PC-9 (cell line): ENCODE data around the gene NEUROG2. TPM values are rescaled to one million over a fixed set of nuclear protein-coding genes. Genes with fewer than 3 reads are reported as not detected.
A peak's percentile ranks its signal among the peaks of the same experiment; 100 is the strongest.

Experiments
- BruUV-seq: library from RNA; stranded (reverse); fragments of 400-500 nt; replicated peaks from 2 replicates; lab custom pipeline; 2021; lab: Mats Ljungman, UMichigan
- CTCF ChIA-PET: fragments of 300-600 bp; sonication (Branson Sonifier 250); formaldehyde crosslinking; loops from one replicate; lab custom pipeline; 2022; ENCODE audit warnings: antibody characterized with exemption; lab: Charles Lee
- POLR2A ChIA-PET: fragments of 300-600 bp; sonication (Branson Sonifier 250); formaldehyde crosslinking; loops from one replicate; lab custom pipeline; 2022; ENCODE audit warnings: antibody characterized with exemption; ENCODE audit not compliant: unreplicated experiment; lab: Charles Lee
- DNase-seq, 2 experiments: peaks; one replicate each; pipeline versions ENCODE4 v3.0.0 to v3.0.0-alpha.2; 2015 to 2022; ENCODE audit warnings: mixed read lengths in 1 of 2
- H2AFZ ChIP-seq: fragments of 200-600 bp; sonication (generic); 2 replicates; pipeline ENCODE4 v1.8.1; 2017; ENCODE audit warnings: antibody characterized with exemption
- H3F3A ChIP-seq: fragments of 200-600 bp; sonication (generic); 2 replicates; pipeline ENCODE4 v1.8.1; 2017; ENCODE audit warnings: antibody characterized with exemption, mild to moderate bottlenecking, low read depth; ENCODE audit not compliant: insufficient read depth
- H3K27ac ChIP-seq: fragments of 200-600 bp; sonication (generic); 2 replicates; pipeline ENCODE4 v1.6.1; 2016; ENCODE audit warnings: mixed run types
- H3K27me3 ChIP-seq: fragments of 200-600 bp; sonication (generic); 2 replicates; pipeline ENCODE4 v1.6.1; 2016; ENCODE audit warnings: low read depth, mixed run types; ENCODE audit not compliant: insufficient read depth
- H3K36me3 ChIP-seq: fragments of 200-600 bp; sonication (generic); 2 replicates; pipeline ENCODE4 v1.6.1; 2016; ENCODE audit warnings: low read depth, mixed run types
- H3K4me1 ChIP-seq: fragments of 200-600 bp; sonication (generic); replicated peaks from 2 replicates; pipeline ENCODE4 v1.6.1; 2016; ENCODE audit warnings: mixed run types; ENCODE audit not compliant: insufficient read depth
- H3K4me2 ChIP-seq: fragments of 200-600 bp; sonication (generic); 2 replicates; pipeline ENCODE4 v1.6.1; 2017; ENCODE audit warnings: mixed run types
- H3K4me3 ChIP-seq: fragments of 200-600 bp; sonication (generic); 2 replicates; pipeline ENCODE4 v1.6.1; 2016; ENCODE audit warnings: mixed run types
- H3K79me2 ChIP-seq: fragments of 200-600 bp; sonication (generic); 2 replicates; pipeline ENCODE4 v1.6.1; 2017; ENCODE audit warnings: low read depth, mixed run types
- H3K9me2 ChIP-seq: fragments of 200-600 bp; sonication (generic); 2 replicates; pipeline ENCODE4 v1.8.1; 2017; ENCODE audit warnings: mild to moderate bottlenecking; ENCODE audit not compliant: insufficient read depth
- H3K9me3 ChIP-seq: fragments of 200-600 bp; sonication (generic); 2 replicates; pipeline ENCODE4 v1.8.1; 2016; ENCODE audit warnings: low read depth; ENCODE audit not compliant: insufficient read depth
- H4K20me1 ChIP-seq: fragments of 200-600 bp; sonication (generic); 2 replicates; pipeline ENCODE4 v1.8.1; 2017; ENCODE audit not compliant: insufficient read depth
- EZH2 ChIP-seq: fragments of 200-600 bp; sonication (generic); IDR thresholded peaks from 2 replicates; pipeline ENCODE4 v1.8.0; 2017; ENCODE audit warnings: antibody characterized with exemption, low read depth
- intact Hi-C: fragments of 100-400 bp; cut with micrococcal nuclease; formaldehyde crosslinking; loops from one replicate; pipeline ENCODE4 v1.10.0; 2022; ENCODE audit not compliant: unreplicated experiment
- total RNA-seq: library from RNA; stranded (reverse); gene quantifications from 2 replicates; pipeline ENCODE4 v1.2.3, GENCODE V29; 2021
- TF ChIP-seq, protein P1 (sequence below): fragments of 200-600 bp; sonication (generic); conservative IDR thresholded peaks from 2 replicates; pipeline ENCODE4 v1.6.1; 2017; ENCODE audit warnings: mixed run types, antibody characterized with exemption, mild to moderate bottlenecking, moderate library complexity

The NEUROG2 gene
- total RNA-seq, 1 experiment from 2014 or later = not detected

DNA sequence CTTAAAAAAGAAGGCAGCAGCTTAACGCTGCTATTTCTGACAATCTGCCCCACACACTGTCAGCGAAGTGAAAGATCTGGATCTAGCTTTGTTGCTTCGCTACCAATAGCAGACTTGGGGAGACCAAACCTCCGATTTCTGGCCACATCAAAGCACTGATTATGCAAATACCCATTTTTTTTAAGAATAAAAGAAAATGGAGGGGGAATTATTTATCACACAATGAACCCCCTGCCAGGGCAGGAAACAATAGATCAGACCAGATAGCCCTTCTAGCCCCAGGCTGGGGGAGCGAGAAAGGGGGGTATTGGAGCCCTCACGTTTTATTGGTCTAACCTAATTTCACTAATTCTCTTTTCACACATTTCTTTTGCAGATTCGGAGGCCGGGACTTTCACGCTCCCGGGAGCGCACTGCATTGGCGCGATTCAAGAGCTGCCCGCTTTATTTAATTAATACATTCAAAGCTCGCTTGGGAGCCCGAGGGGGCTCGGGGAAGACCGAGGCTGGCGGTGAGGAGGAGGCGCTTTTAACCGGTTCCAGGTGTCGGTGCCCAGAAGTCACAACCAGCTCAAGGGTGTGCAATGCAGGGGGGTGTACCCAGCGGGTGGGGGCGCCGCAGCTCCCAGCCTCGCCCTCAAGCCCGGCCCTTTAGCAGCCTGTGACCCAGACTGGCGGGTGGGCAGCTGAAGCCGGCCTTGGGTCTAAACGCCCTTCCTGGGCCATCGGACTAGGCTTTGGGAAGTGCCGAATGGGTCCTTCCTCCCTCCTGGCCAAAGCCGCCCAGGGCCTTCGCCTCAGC lies 5.5 kb downstream of the NEUROG2 start:
- no peaks in the 10 kb centered on the region for H3K4me1 ChIP-seq
- intact Hi-C loops = no loop called here
- no peak for DNase-seq
- no peaks in the 10 kb centered on the region for H3K36me3 ChIP-seq
- no peaks in the 10 kb centered on the region for H3F3A ChIP-seq
- no peaks in the 10 kb centered on the region for H3K9me3 ChIP-seq
- ChIA-PET POLR2A (interaction anchor here (0.7 kb wide), 1 partner anchor 82 kb away, joined by 5 read pairs; no protein-coding TSS in a partner anchor), CTCF (no interaction called here)
- peaks cover 25% of the 10 kb centered on the region; the same call in 1 of the 2 replicates for H3K27me3 ChIP-seq
- no peak overlapping the region for H3K4me3 ChIP-seq
- H3K79me2 ChIP-seq = no peaks in the 10 kb centered on the region
- no peaks in the 10 kb centered on the region for H3K9me2 ChIP-seq
- no TSS peak for BruUV-seq
- TF ChIP-seq, protein P1, sequence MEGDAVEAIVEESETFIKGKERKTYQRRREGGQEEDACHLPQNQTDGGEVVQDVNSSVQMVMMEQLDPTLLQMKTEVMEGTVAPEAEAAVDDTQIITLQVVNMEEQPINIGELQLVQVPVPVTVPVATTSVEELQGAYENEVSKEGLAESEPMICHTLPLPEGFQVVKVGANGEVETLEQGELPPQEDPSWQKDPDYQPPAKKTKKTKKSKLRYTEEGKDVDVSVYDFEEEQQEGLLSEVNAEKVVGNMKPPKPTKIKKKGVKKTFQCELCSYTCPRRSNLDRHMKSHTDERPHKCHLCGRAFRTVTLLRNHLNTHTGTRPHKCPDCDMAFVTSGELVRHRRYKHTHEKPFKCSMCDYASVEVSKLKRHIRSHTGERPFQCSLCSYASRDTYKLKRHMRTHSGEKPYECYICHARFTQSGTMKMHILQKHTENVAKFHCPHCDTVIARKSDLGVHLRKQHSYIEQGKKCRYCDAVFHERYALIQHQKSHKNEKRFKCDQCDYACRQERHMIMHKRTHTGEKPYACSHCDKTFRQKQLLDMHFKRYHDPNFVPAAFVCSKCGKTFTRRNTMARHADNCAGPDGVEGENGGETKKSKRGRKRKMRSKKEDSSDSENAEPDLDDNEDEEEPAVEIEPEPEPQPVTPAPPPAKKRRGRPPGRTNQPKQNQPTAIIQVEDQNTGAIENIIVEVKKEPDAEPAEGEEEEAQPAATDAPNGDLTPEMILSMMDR = no peak
- TF ChIP-seq EZH2 = no peak
- no peaks in the 10 kb centered on the region for H4K20me1 ChIP-seq
- no peak overlapping the region for H2AFZ ChIP-seq
- H3K4me2 ChIP-seq = no peak overlapping the region
- no peak overlapping the region for H3K27ac ChIP-seq

DNA sequence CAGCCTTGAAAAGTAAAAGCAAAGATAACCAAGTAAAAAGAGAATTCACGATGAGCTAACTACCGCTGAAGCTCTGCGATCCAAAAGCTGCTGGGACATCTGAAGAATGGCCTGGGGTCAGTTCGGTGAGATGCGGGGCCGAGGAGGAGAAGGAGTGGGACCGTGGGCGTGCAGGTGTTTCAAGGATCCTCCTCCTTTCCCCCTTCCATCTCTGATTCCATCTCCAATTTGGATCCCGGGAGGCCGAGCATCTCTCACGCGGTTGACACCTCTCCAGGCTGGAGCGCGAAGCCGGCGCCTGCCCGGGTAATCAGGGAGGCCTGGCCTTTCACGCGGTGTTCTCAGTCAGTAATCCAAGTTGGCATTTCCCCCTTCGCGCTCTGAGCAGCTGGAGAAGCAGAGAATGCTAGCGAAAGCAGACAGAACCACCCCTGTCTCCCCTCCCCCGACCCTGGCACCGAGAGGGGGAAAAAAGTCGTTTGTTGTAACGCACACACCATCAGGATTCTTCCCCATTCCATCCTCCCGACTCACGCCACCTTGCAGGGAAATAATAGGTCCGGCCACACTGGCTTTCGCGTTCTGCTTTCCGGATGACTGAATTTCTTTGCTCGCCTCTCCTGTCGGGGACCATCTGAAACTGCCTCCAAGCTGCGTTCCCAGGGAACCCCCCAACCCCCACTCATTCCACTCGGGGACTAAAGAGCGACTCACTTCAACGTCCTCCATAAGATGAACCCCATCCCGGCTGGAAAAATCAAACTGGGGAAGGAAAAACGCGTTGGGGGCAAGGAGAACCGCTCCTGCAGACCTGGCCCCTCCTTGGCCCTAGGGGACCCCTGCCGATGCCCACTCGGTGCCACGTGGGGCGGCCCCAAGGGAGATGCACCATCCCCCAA lies 6.5 kb downstream of the NEUROG2 start:
- Histone ChIP-seq H3K27ac (no peak overlapping the region), H3K9me3 (no peaks in the 10 kb centered on the region), H2AFZ (0 out of 2 replicates have a peak overlapping the region, but pooled peaks have one; percentile 65), H3K27me3 (peaks cover 21% of the 10 kb centered on the region; the same call in 1 of the 2 replicates), H3K36me3 (no peaks in the 10 kb centered on the region), H3K4me3 (no peak overlapping the region), H3K9me2 (no peaks in the 10 kb centered on the region), H3K4me2 (peak overlapping the region; percentile 57), H3F3A (no peaks in the 10 kb centered on the region), H4K20me1 (no peaks in the 10 kb centered on the region), H3K79me2 (no peaks in the 10 kb centered on the region), H3K4me1 (no peaks in the 10 kb centered on the region)
- CTCF ChIA-PET = no interaction called here
- intact Hi-C loops = no loop called here
- BruUV-seq = no TSS peak
- POLR2A ChIA-PET = interaction anchor here (0.7 kb wide), 1 partner anchor 81 kb away, joined by 5 read pairs; no protein-coding TSS in a partner anchor
- peak in 1 of 2 experiments; percentile 41 for DNase-seq
- TF ChIP-seq, protein P1 = no peak
- TF ChIP-seq EZH2 = no peak

DNA sequence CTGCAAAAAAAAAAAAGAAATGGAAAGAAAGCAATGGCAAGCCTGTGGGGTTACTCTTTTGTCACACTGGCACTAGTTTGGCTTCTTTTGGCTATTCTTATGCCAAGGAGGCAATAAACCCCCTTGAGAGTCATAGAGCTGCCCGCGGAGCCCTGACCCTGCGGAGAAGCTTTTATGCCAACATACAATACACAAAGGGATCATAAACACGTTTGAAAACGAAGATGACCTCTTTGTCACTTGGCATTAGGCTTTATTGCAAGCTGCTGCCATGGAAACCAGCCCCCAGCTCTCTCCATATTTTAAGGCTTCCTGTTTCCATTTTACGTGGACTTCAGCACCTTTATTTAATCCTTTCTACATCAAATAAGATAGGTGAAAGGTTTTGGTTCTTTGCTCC lies 7.6 kb downstream of the NEUROG2 start:
- no peaks in the 10 kb centered on the region for H4K20me1 ChIP-seq
- intact Hi-C loops = no loop called here
- no peak overlapping the region for H3K4me3 ChIP-seq
- peaks cover 10% of the 10 kb centered on the region; the same call in 1 of the 2 replicates for H3K27me3 ChIP-seq
- H3K9me2 ChIP-seq = no peaks in the 10 kb centered on the region
- CTCF ChIA-PET = no interaction called here
- no peaks in the 10 kb centered on the region for H3K79me2 ChIP-seq
- TF ChIP-seq, protein P1 = no peak
- TF ChIP-seq EZH2 = no peak
- no peak overlapping the region for H3K27ac ChIP-seq
- POLR2A ChIA-PET = interaction anchor here (0.9 kb wide), 1 partner anchor 233 kb away, joined by 15 read pairs; no protein-coding TSS in a partner anchor
- no peak overlapping the region for H3K4me2 ChIP-seq
- H3K36me3 ChIP-seq = no peaks in the 10 kb centered on the region
- no TSS peak for BruUV-seq
- H3K9me3 ChIP-seq = no peaks in the 10 kb centered on the region
- H3F3A ChIP-seq = no peaks in the 10 kb centered on the region
- H3K4me1 ChIP-seq = no peaks in the 10 kb centered on the region
- no peak overlapping the region for H2AFZ ChIP-seq
- DNase-seq = no peak
